Measurements from ENCODE around the gene S100Z. TPM values are rescaled to one million over a fixed set of nuclear protein-coding genes. Genes with fewer than 3 reads are reported as not detected.
"Not testable (repeated sequence)": the region's sequence is repeated elsewhere in the genome, so short reads cannot be mapped to it uniquely, and the experiment has no call there.

S100Z gene
- total RNA-seq, 1 donor from 2014 or later: not detected

DNA sequence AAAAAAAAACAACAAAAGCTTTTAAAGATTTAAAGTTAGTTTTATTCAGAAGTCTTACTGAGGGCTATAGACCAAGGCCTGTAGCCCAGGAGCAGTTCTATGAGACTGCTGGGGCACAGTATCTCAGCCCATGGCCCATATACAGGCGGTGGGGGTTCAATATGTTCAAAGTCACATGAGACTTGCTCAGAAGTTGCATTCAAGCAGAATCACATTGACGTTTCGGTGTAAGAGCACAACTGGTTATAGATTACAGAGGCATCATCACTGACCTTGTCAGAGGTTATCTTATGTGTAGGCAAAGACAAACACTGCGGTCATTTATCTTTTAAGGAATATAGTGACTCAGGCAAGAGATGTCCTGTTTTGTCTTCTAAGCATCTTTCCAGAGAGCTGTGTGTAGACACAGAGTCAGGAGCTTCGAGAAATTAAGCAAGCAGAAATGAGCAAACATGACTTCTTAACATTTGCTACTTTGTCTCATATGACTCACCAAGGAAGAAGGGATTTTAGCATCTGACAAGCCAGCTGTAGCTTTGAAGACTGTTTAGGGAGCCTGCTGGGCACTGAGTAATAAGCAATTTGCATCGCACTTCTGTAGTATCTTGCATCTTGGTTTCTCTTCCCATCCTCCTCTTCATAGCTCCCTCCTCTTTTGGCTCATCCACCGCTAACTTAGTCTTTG is 43.9 kb upstream of the S100Z start:
- Histone ChIP-seq H3K4me3 (ENCODE audit: low read depth, low read length) (no peak overlapping the region), H3K27me3 (ENCODE audit: control insufficient read depth, insufficient read depth, low read length) (no peaks in the 10 kb centered on the region), H3K36me3 (ENCODE audit: control insufficient read depth, insufficient read depth, low read length) (no peaks in the 10 kb centered on the region)
- TF ChIP-seq, protein P1, sequence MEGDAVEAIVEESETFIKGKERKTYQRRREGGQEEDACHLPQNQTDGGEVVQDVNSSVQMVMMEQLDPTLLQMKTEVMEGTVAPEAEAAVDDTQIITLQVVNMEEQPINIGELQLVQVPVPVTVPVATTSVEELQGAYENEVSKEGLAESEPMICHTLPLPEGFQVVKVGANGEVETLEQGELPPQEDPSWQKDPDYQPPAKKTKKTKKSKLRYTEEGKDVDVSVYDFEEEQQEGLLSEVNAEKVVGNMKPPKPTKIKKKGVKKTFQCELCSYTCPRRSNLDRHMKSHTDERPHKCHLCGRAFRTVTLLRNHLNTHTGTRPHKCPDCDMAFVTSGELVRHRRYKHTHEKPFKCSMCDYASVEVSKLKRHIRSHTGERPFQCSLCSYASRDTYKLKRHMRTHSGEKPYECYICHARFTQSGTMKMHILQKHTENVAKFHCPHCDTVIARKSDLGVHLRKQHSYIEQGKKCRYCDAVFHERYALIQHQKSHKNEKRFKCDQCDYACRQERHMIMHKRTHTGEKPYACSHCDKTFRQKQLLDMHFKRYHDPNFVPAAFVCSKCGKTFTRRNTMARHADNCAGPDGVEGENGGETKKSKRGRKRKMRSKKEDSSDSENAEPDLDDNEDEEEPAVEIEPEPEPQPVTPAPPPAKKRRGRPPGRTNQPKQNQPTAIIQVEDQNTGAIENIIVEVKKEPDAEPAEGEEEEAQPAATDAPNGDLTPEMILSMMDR (IDR thresholded peaks at IDR 0.05; ENCODE audit: insufficient read depth, low read length, poor library complexity, severe bottlenecking): no peak
- DNase-seq (ENCODE audit: low read depth): peak; percentile 96

DNA sequence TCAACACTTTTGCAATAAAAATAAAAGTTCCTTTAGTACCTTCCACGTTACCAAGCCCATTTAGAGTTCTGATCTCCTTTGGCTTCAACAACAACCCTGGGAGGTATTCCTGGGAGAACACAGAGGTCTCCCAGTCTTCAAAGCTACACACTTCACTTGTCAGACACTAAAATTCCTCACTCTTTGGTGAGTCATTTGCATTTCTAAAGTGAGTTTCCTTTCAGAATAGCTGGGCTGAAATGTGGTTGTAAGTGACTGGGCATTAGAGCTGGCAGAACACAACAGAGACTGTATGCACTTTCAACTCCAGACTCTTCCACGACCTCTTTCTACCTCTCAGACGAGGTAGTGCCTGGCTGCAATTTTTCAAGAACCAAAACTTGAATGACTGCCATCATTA is 42.5 kb upstream of the S100Z start:
- Histone ChIP-seq H3K4me3 (ENCODE audit: low read depth, low read length) (no peak overlapping the region), H3K27me3 (ENCODE audit: control insufficient read depth, insufficient read depth, low read length) (no peaks in the 10 kb centered on the region), H3K36me3 (ENCODE audit: control insufficient read depth, insufficient read depth, low read length) (no peaks in the 10 kb centered on the region)
- TF ChIP-seq, protein P1 (IDR thresholded peaks at IDR 0.05; ENCODE audit: insufficient read depth, low read length, poor library complexity, severe bottlenecking): no peak
- DNase-seq (ENCODE audit: low read depth): peak; percentile 90

DNA sequence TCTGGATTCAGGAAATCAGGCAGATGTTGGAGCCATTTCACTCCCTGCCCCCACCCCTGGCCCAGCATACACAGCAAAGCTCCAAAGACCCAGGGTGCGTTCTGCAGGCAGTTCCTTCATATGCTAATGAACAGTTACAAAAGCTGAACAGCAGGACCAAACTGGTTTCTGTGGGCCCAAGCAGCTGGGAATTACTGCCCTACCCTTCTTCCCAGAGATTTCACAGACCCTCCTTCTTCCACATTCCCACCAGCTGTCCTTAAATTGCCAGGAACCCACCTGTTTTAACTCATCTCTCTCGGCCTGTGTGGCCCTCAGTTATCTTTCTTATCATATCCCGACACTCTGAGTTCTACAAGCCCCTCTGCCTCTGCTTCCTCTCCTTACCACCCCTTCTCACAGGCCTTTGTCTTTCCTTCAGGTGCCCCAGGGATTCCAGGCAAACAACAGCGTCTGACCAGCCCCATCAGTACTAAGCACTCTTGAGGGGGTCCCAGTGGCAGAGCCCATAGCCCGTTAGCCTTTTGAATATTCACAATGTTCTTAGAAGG is 41.6 kb upstream of the S100Z start:
- Histone ChIP-seq H3K4me3 (ENCODE audit: low read depth, low read length) (no peak overlapping the region), H3K27me3 (ENCODE audit: control insufficient read depth, insufficient read depth, low read length) (no peaks in the 10 kb centered on the region), H3K36me3 (ENCODE audit: control insufficient read depth, insufficient read depth, low read length) (no peaks in the 10 kb centered on the region)
- TF ChIP-seq, protein P1 (IDR thresholded peaks at IDR 0.05; ENCODE audit: insufficient read depth, low read length, poor library complexity, severe bottlenecking): no peak
- no peak for DNase-seq (ENCODE audit: low read depth)

DNA sequence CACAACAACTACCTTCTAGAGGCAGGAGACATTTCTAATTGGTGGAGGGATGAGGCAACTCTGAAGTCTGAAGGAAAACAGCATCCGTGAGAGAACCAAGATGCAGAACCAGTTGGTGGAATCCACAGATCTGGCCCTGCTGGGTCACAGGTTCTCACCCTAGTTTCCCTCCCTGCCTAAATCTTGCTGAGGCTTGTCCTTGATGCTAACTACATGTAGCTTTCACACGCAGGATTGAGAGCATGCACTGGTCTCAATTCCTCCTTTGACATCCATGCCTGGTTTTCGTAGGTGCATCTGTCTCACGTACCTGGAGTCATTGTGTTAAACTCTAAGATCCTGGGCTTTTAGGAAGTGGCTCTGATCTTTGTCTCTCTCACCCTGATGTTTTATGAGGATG is 40.7 kb upstream of the S100Z start:
- no peak for DNase-seq (ENCODE audit: low read depth)
- TF ChIP-seq, protein P1 (IDR thresholded peaks at IDR 0.05; ENCODE audit: insufficient read depth, low read length, poor library complexity, severe bottlenecking): no peak
- H3K27me3 ChIP-seq (ENCODE audit: control insufficient read depth, insufficient read depth, low read length): no peaks in the 10 kb centered on the region
- no peaks in the 10 kb centered on the region for H3K36me3 ChIP-seq (ENCODE audit: control insufficient read depth, insufficient read depth, low read length)
- no peak overlapping the region for H3K4me3 ChIP-seq (ENCODE audit: low read depth, low read length)

DNA sequence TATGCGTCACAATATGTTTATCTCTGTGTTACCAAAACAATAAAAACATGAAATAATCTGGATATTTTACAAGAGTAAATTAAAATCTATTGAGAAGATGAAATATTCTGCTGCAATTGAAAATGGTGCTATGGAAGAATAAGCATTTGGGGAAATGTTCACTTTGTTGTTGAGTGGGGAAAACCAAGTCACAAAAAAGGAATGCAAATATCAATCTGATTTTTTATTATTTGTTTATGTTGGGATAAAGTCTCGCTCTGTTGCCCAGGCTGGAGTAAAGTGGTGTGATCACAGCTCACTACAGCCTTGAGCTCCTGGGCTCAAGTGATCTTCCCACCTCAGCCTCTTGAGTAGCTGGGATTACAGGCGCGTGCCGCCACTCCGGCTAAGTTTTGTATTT is 39.6 kb upstream of the S100Z start:
- no peaks in the 10 kb centered on the region for H3K27me3 ChIP-seq (ENCODE audit: control insufficient read depth, insufficient read depth, low read length)
- TF ChIP-seq, protein P1 (IDR thresholded peaks at IDR 0.05; ENCODE audit: insufficient read depth, low read length, poor library complexity, severe bottlenecking): no peak
- no peak overlapping the region for H3K4me3 ChIP-seq (ENCODE audit: low read depth, low read length)
- DNase-seq (ENCODE audit: low read depth): no peak
- H3K36me3 ChIP-seq (ENCODE audit: control insufficient read depth, insufficient read depth, low read length): no peaks in the 10 kb centered on the region

DNA sequence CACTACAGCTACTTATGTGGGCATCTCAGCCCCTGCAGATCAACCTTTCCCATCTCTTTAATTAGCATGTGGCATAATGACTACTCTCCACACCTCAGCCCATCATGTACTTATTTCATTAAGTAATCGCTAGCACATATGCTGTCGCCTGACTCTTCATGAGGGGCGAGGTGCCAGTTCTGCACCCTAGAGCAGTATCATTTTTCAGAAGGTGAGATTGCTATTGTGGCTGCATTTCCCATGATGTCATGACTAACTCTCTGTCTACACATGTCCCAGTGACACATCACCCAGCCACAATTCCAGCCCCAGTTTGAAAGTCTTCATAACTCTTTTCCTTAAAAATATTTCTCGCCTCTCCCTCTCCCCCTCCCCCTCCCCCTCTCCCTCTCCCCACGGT is 38.6 kb upstream of the S100Z start:
- Histone ChIP-seq H3K4me3 (ENCODE audit: low read depth, low read length) (no peak overlapping the region), H3K36me3 (ENCODE audit: control insufficient read depth, insufficient read depth, low read length) (no peaks in the 10 kb centered on the region), H3K27me3 (ENCODE audit: control insufficient read depth, insufficient read depth, low read length) (no peaks in the 10 kb centered on the region)
- TF ChIP-seq, protein P1 (IDR thresholded peaks at IDR 0.05; ENCODE audit: insufficient read depth, low read length, poor library complexity, severe bottlenecking): no peak
- no peak for DNase-seq (ENCODE audit: low read depth)

DNA sequence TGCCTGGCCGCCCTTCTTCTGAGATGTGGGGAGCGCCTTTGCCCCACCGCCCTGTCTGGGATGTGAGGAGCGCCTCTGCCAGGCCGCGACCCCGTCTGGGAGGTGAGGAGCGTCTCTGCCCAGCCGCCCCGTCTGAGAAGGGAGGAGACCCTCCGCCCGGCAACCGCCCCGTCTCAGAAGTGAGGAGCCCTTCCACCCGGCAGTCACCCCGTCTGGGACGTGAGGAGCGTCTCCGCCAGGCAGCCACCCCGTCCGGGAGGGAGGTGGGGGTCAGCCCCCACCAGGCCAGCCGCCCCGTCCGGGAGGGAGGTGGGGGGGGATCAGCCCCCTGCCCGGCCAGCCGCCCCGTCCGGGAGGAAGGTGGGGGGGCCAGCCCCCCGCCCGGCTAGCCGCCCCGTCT is 37.6 kb upstream of the S100Z start:
- not testable (repeated sequence) for H3K36me3 ChIP-seq (ENCODE audit: control insufficient read depth, insufficient read depth, low read length); H3K4me3 ChIP-seq (ENCODE audit: low read depth, low read length); H3K27me3 ChIP-seq (ENCODE audit: control insufficient read depth, insufficient read depth, low read length)

More for the DNA sequence above, 37.6 kb upstream of the S100Z start:
- DNase-seq (ENCODE audit: low read depth): not testable (repeated sequence)

Measured in kidney epithelial cell (primary cell).